HepG2 (cell line): ENCODE results near the gene NUDT22. TPM values are rescaled to one million over a fixed set of nuclear protein-coding genes. Genes with fewer than 3 reads are reported as not detected.

Experiments
- ATF7-NPFF ChIP-seq: sonication (generic); formaldehyde crosslinking; IDR thresholded peaks from 2 replicates; pipeline ENCODE4 v1.8.1; 2023; ENCODE audit warnings: mild to moderate bottlenecking, low read depth, missing genetic modification reagents, moderate library complexity
- CEBPG ChIP-seq: IDR thresholded peaks from 2 replicates; pipeline ENCODE4 v1.6.1; 2016
- DNMT1 ChIP-seq: sonication (generic); formaldehyde crosslinking; IDR thresholded peaks from 2 replicates; pipeline ENCODE4 v1.5.1; 2020; ENCODE audit warnings: mild to moderate bottlenecking, missing genetic modification reagents
- GRHL1 ChIP-seq: sonication (generic); formaldehyde crosslinking; conservative IDR thresholded peaks from 2 replicates; pipeline ENCODE4 v1.8.0; 2022; ENCODE audit warnings: missing genetic modification reagents
- JUND ChIP-seq: sonication (generic); formaldehyde crosslinking; IDR thresholded peaks from 2 replicates; pipeline ENCODE4 v1.8.0; 2022; ENCODE audit warnings: mild to moderate bottlenecking, missing genetic modification reagents
- MEIS1 ChIP-seq: sonication (generic); formaldehyde crosslinking; IDR thresholded peaks from 2 replicates; pipeline ENCODE4 v1.9.0; 2021; ENCODE audit warnings: mild to moderate bottlenecking, missing genetic modification reagents, moderate library complexity, borderline replicate concordance
- MIXL1 ChIP-seq: IDR thresholded peaks from 2 replicates; pipeline ENCODE4 v1.6.1; 2016
- MXI1 ChIP-seq: IDR thresholded peaks from 3 replicates; pipeline ENCODE4 v1.6.1; 2012; ENCODE audit warnings: low read depth, low read length, inconsistent platforms, borderline replicate concordance
- NFKB2 ChIP-seq: sonication (generic); formaldehyde crosslinking; IDR thresholded peaks from 2 replicates; pipeline ENCODE4 v1.4.0; 2020; ENCODE audit warnings: missing genetic modification reagents, borderline replicate concordance
- POLR2G ChIP-seq: fragments of 200-400 bp; formaldehyde crosslinking; IDR thresholded peaks from 2 replicates; pipeline ENCODE4 v1.6.1; 2018; ENCODE audit warnings: mild to moderate bottlenecking, low read depth, low read length, moderate library complexity
- SIN3A ChIP-seq: IDR thresholded peaks from 2 replicates; pipeline ENCODE4 v1.6.1; 2011; ENCODE audit warnings: low read depth, mild to moderate bottlenecking, control low read depth, low read length, borderline replicate concordance
- SMAD1 ChIP-seq: sonication (generic); formaldehyde crosslinking; IDR thresholded peaks from 2 replicates; pipeline ENCODE4 v1.4.0; 2020; ENCODE audit warnings: missing genetic modification reagents, low read depth, mild to moderate bottlenecking, borderline replicate concordance
- SNAPC4 ChIP-seq: sonication (generic); formaldehyde crosslinking; IDR thresholded peaks from 2 replicates; pipeline ENCODE4 v1.4.0; 2020; ENCODE audit warnings: mild to moderate bottlenecking, missing genetic modification reagents
- TAF15 ChIP-seq: fragments of 200-400 bp; formaldehyde crosslinking; IDR thresholded peaks from one replicate; pipeline ENCODE4 v1.6.1; 2018; ENCODE audit warnings: mild to moderate bottlenecking, low read depth, low read length; ENCODE audit not compliant: poor library complexity, severe bottlenecking
- ZC3H13 ChIP-seq: sonication (generic); formaldehyde crosslinking; IDR thresholded peaks from 2 replicates; pipeline ENCODE4 v1.8.1; 2023; ENCODE audit warnings: mild to moderate bottlenecking, missing genetic modification reagents, moderate library complexity
- ZFP1 ChIP-seq: IDR thresholded peaks from 2 replicates; pipeline ENCODE4 v1.6.1; 2016
- ZFP82 ChIP-seq: sonication (generic); formaldehyde crosslinking; IDR thresholded peaks from 2 replicates; pipeline ENCODE4 v1.5.1; 2020; ENCODE audit warnings: mild to moderate bottlenecking, missing genetic modification reagents, borderline replicate concordance
- ZNF780A ChIP-seq: sonication (generic); formaldehyde crosslinking; IDR thresholded peaks from 2 replicates; pipeline ENCODE4 v1.8.0; 2022; ENCODE audit warnings: mild to moderate bottlenecking, missing genetic modification reagents, moderate library complexity
- ZSCAN31 ChIP-seq: sonication (generic); formaldehyde crosslinking; IDR thresholded peaks from 2 replicates; pipeline ENCODE4 v1.5.0; 2020; ENCODE audit warnings: low read depth, mild to moderate bottlenecking, missing genetic modification reagents
- ZXDC ChIP-seq: sonication (generic); formaldehyde crosslinking; IDR thresholded peaks from 2 replicates; pipeline ENCODE4 v1.5.0; 2020; ENCODE audit warnings: mild to moderate bottlenecking, missing genetic modification reagents
- polyA plus RNA-seq, 8 experiments: library from polyadenylated mRNA; depleted of rRNA in 3 of 8; stranded (reverse) in 7 of 8; unstranded in 1 of 8; fragments of >200 nt; fragmentation: Illumina TruSeq in 4 of 8; extraction: Trizol in 4 of 8; gene quantifications; 2 replicates each; pipeline versions ENCODE4 v1.2.1 to v1.2.3, GENCODE V29; 2011 to 2016; ENCODE audit warnings: low read depth in 4 of 8, missing spikeins in 1 of 8, mixed read lengths in 1 of 8; ENCODE audit not compliant: insufficient read depth in 1 of 8
- total RNA-seq, 5 experiments: library from RNA; depleted of rRNA; stranded (reverse); fragments of >200 nt; fragmentation: Illumina TruSeq; extraction: Trizol; gene quantifications; 2 replicates each; pipeline ENCODE4 v1.2.3, GENCODE V29; 2016; ENCODE audit warnings: low read depth in 1 of 5

The NUDT22 gene
- total and polyA plus RNA-seq, 2 of the 13 experiments (the other 11 are each of a cell fraction or from before 2014, with no cell fraction given) = 33.5 to 39.8 TPM

GRCh38 chr11:64181506-64182411 is 44.3 kb upstream of the NUDT22 start (continued):
- TF ChIP-seq MIXL1 (CRISPR knock-in tag) (no peak), GRHL1 (no peak), MXI1 (peak; percentile 58; the same call in 1 of the 3 replicates), SIN3A (peak; percentile 46; the same call in 1 of the 2 replicates), ZFP1 (CRISPR knock-in tag) (no peak), ZSCAN31 (CRISPR knock-in tag) (0 out of 2 replicates have a peak, but pooled peaks have one; percentile 20), ATF7-NPFF (0 out of 2 replicates have a peak, but pooled peaks have one; percentile 16), ZNF780A (CRISPR knock-in tag) (no peak), JUND (0 out of 2 replicates have a peak, but pooled peaks have one; percentile 63), DNMT1 (CRISPR knock-in tag) (no peak), CEBPG (CRISPR knock-in tag) (0 out of 2 replicates have a peak, but pooled peaks have one; percentile 13), ZC3H13 (CRISPR knock-in tag) (peak; percentile 87; the same call in 1 of the 2 replicates), SNAPC4 (no peak), NFKB2 (CRISPR knock-in tag) (peak; percentile 27; the same call in 1 of the 2 replicates), ZFP82 (CRISPR knock-in tag) (no peak), SMAD1 (CRISPR knock-in tag) (no peak), POLR2G (peak; percentile 84), MEIS1 (no peak), ZXDC (CRISPR knock-in tag) (no peak), TAF15 (no peak)
